ENCODE data around the gene FAM83B. TPM values are rescaled to one million over a fixed set of nuclear protein-coding genes. Genes with fewer than 3 reads are reported as not detected.

Gene FAM83B
- total and polyA plus RNA-seq, 8 donors, result 0.16 to 10.0 (median 3.8) TPM

DNA sequence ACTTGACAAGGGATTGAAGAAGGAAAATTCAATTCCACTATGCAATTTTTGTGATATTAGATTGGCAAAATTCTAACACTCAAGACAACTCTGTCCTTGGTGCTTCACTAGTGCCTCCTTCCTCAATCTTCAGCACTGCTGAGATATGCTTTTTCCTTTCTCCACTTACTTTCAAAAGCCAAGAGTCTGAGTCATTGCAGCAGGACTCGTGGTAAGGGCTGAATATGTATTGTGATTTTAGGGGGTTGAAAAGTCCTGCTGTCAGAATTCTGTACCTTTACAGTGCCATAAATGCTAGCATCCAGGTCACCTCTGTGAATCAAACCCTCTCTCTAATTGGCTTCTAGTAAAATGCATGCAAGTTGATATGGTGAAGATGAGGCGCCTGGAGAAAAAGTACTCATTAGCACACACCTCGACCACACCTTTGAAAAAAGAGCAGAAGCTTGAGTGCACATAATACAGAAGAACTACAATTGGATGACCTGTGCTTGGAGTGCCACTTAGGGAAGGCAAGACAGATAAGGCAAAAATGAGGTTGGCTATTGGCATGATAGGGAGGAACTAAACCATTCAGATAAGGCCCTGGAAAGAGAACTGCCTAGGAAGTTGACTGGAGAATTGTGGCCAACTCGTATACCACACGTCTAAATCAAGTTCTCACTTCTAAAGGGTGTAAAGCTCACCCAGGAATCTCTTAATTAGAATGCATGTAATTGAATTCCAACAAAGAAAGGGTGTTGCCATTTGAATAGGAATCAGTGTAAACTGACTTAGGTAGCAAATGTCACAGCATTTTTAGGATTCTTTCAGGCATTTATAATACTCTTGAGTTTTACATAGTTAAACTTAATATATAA is 43.6 kb upstream of the FAM83B start:
- Histone ChIP-seq H3K4me3 (no peak overlapping the region), H3K27me3 (no peaks in the 10 kb centered on the region), H3K36me3 (no peaks in the 10 kb centered on the region), H3K9me3 (no peaks in the 10 kb centered on the region), H3K27ac (no peak overlapping the region), H3K4me1 (no peaks in the 10 kb centered on the region)
- intact Hi-C loops (cut with DNase I), result no loop called here
- DNase-seq, result no peak
- peak; percentile 53 for ATAC-seq
- TF ChIP-seq, protein P1, sequence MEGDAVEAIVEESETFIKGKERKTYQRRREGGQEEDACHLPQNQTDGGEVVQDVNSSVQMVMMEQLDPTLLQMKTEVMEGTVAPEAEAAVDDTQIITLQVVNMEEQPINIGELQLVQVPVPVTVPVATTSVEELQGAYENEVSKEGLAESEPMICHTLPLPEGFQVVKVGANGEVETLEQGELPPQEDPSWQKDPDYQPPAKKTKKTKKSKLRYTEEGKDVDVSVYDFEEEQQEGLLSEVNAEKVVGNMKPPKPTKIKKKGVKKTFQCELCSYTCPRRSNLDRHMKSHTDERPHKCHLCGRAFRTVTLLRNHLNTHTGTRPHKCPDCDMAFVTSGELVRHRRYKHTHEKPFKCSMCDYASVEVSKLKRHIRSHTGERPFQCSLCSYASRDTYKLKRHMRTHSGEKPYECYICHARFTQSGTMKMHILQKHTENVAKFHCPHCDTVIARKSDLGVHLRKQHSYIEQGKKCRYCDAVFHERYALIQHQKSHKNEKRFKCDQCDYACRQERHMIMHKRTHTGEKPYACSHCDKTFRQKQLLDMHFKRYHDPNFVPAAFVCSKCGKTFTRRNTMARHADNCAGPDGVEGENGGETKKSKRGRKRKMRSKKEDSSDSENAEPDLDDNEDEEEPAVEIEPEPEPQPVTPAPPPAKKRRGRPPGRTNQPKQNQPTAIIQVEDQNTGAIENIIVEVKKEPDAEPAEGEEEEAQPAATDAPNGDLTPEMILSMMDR (IDR thresholded peaks at IDR 0.05), result no peak

GRCh38 chr6:54805077-54805476 is 41.5 kb upstream of the FAM83B start:
- Histone ChIP-seq H3K27me3 (no peaks in the 10 kb centered on the region), H3K9me3 (no peaks in the 10 kb centered on the region), H3K36me3 (no peaks in the 10 kb centered on the region), H3K4me1 (no peaks in the 10 kb centered on the region), H3K27ac (no peak overlapping the region), H3K4me3 (no peak overlapping the region)
- DNase-seq (no peak), ATAC-seq (no peak)
- TF ChIP-seq, protein P1 (IDR thresholded peaks at IDR 0.05), result no peak
- intact Hi-C loops (cut with DNase I), result no loop called here

DNA sequence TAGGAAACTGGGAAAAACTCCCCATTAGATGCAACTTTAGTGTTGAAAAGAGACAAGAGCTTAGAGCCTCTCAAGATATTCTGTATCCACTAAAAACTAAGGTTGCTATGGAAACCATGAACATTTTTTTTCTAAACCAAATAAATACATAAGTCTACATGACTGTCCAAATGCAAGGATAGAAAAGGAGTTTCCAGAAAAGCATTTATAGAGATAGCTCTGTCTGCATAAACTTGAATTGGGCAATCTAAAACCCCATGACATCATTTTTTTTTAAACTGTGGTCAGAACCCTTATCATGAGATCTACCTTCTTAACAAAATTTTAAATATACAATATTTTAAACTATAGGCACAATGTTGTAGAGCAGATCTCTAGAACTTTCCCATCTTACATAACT is 36.4 kb upstream of the FAM83B start:
- intact Hi-C loops (cut with DNase I), result no loop called here
- Histone ChIP-seq H3K27ac (no peak overlapping the region), H3K4me3 (no peak overlapping the region), H3K9me3 (peaks cover 0 to 3% of the 10 kb centered on the region in 2 donors), H3K36me3 (no peaks in the 10 kb centered on the region), H3K27me3 (no peaks in the 10 kb centered on the region), H3K4me1 (no peaks in the 10 kb centered on the region)
- DNase-seq (no peak), ATAC-seq (no peak)
- TF ChIP-seq, protein P1 (IDR thresholded peaks at IDR 0.05), result no peak

DNA sequence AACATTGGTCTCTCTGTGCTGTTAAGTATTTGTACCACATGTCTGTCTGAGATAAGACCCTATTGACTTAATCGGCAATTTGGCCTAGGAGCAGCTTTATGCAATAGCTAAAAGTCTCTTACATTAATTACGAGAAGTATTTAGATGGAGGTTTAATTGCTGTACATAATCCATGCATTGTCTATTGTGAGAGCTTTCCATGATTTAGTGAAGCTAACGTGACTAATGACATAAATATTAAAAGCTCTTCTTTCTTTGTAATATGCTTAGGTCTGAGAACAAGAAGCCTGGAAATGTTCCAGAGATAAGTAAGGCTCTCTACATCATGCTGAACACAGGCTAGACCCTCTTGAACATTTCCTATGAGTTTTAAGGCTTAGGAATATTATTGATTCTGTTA is 32.7 kb upstream of the FAM83B start:
- intact Hi-C loops (cut with DNase I), result no loop called here
- Histone ChIP-seq H3K9me3 (peaks cover 0 to 3% of the 10 kb centered on the region in 2 donors), H3K27ac (no peak overlapping the region), H3K27me3 (no peaks in the 10 kb centered on the region), H3K4me1 (no peaks in the 10 kb centered on the region), H3K36me3 (no peaks in the 10 kb centered on the region), H3K4me3 (no peak overlapping the region)
- TF ChIP-seq, protein P1 (IDR thresholded peaks at IDR 0.05), result no peak
- DNase-seq (no peak), ATAC-seq (no peak)

DNA sequence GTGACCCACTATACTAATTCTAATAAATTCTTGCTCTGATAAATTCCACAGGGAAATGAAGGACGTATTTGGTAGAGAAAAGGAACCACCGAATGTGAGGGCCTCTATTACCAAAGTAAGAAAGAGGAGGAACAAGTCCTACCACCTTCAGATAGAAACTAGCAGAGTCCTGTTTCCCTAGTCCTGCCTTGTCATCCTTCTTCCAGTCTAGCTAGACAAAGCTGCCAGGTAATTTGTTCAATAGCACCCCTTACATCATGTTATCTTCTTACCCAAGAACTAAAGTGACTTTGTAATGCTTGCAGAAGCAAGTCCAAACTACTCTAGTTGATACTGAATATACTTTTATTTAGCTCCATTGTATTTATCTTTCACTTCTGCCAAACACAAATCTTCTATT is 29.3 kb upstream of the FAM83B start:
- TF ChIP-seq, protein P1 (IDR thresholded peaks at IDR 0.05), result no peak
- Histone ChIP-seq H3K9me3 (peaks cover 0 to 3% of the 10 kb centered on the region in 2 donors), H3K27me3 (no peaks in the 10 kb centered on the region), H3K4me3 (no peak overlapping the region), H3K36me3 (no peaks in the 10 kb centered on the region), H3K4me1 (no peaks in the 10 kb centered on the region), H3K27ac (no peak overlapping the region)
- intact Hi-C loops (cut with DNase I), result no loop called here
- DNase-seq, result no peak
- ATAC-seq, result no peak

Data from left lung (tissue), 10 donors.